Stimulated activated CD8-positive, alpha-beta memory T cell treated with anti-CD3 and anti-CD28 coated beads, Interleukin-4, amount 100 ng/mL, for 4 hours (primary cell): ENCODE data around the gene CNTNAP1.
"Not testable (repeated sequence)": the region's sequence is repeated elsewhere in the genome, so short reads cannot be mapped to it uniquely, and the experiment has no call there.

Source experiments
- DNase-seq, 2 donors: peaks; one replicate each; pipeline ENCODE4 v3.0.0-alpha.2; 2020; ENCODE audit warnings: low read depth in 2 of 2, low spot score in 1 of 2

CNTNAP1 gene

GRCh38 chr17:42725143-42725542, 42.8 kb downstream of the CNTNAP1 start:
- no peak for DNase-seq

- no peak for DNase-seq
These were observed 58.4 kb downstream of the CNTNAP1 start for GRCh38 chr17:42740699-42741098.

GRCh38 chr17:42742916-42743315, 60.6 kb downstream of the CNTNAP1 start:
- not testable (repeated sequence) for DNase-seq

- no peak for DNase-seq
These were observed 61.4 kb downstream of the CNTNAP1 start for GRCh38 chr17:42743595-42744282.

GRCh38 chr17:42744283-42744805, 62.0 kb downstream of the CNTNAP1 start:
- DNase-seq, result peak; percentile 34 to 43

- DNase-seq, result peak; percentile 72 to 82
These were observed 62.7 kb downstream of the CNTNAP1 start, which contains the start of gene EZH1 for GRCh38 chr17:42744806-42745617. EZH1 (minus strand) TSS chr17:42745040; CDS start chr17:42728941, 16,099 bp downstream.

- DNase-seq, result no peak
These were observed 66.0 kb downstream of the CNTNAP1 start for GRCh38 chr17:42748202-42748907.

GRCh38 chr17:42748908-42749798, 66.8 kb downstream of the CNTNAP1 start:
- no peak for DNase-seq
